ENCODE results near the gene TMEM101. TPM values are rescaled to one million over a fixed set of nuclear protein-coding genes. Genes with fewer than 3 reads are reported as not detected.

The TMEM101 gene
- total RNA-seq, 5 donors from 2014 or later (not counting 1 experiment from before 2014, with no cell fraction given), result 13.4 to 32.4 (median 26.6) TPM

DNA sequence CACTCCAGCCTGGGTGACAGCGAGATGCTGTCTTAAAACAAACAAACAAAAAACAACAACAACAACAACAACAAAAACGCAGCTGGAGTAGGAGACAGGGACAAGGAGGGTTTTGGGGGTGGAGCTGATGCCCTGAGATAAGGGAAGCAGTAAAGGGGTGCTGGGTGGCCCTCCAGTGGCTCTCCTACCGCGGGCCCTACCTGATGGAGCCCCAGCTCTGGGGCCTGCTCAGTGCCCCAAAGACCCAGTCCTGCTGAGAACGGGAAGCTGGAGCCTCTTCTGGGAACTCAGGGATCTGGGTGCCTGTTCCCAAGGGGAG lies 31.6 kb downstream of the TMEM101 start:
- Histone ChIP-seq H3K9me3 (no peaks in the 10 kb centered on the region), H3K36me3 (ENCODE audit: control insufficient read depth in 2 of 2, extremely low read depth in 1 of 2, insufficient read depth in 1 of 2, low read length in 1 of 2) (no peaks in the 10 kb centered on the region), H3K27me3 (replicated peaks in 1 of 2; ENCODE audit: control insufficient read depth in 2 of 2, extremely low read depth in 1 of 2, insufficient read depth in 2 of 2, low read length in 1 of 2) (peaks cover 15 to 52% of the 10 kb centered on the region in 2 experiments), H3K4me1 (ENCODE audit: control insufficient read depth in 1 of 2, extremely low read depth in 1 of 2, insufficient read depth in 2 of 2, low read length in 2 of 2) (peaks cover 0 to 15% of the 10 kb centered on the region in 2 experiments), H3K27ac (ENCODE audit: low read length) (no peak overlapping the region), H3K4me3 (ENCODE audit: control insufficient read depth in 1 of 2, extremely low read depth in 1 of 2, low read length in 1 of 2) (no peak overlapping the region)
- 10% methylated on average over 3 of the region's 5 CpGs for WGBS (ENCODE audit: insufficient coverage)
- DNase-seq (no peak), ATAC-seq (replicated peaks in 1 of 4) (no peak)
- Mint-ChIP-seq H3K4me3 (peak overlapping the region; percentile 30 to 39 (median 31)), H3K27me3 (peaks cover 26 to 65% of the 10 kb centered on the region in 2 donors), H3K36me3 (no peaks in the 10 kb centered on the region), H3K9me3 (no peaks in the 10 kb centered on the region), H3K27ac (no peak overlapping the region), H3K4me1 (peaks cover 0 to 8% (median 0%) of the 10 kb centered on the region in 3 donors)
- CTCF ChIA-PET, result no interaction called here
- POLR2A ChIA-PET, result interaction anchor here in 1 of 2 donors (0.7 kb wide), 1 partner anchor 58 kb away, joined by 3 read pairs; no protein-coding TSS in a partner anchor

GRCh38 chr17:43982171-43982570 lies 32.6 kb downstream of the TMEM101 start:
- 100% methylated on average over 1 of the region's 2 CpGs for WGBS (ENCODE audit: insufficient coverage)
- CTCF ChIA-PET, result no interaction called here
- Histone ChIP-seq H3K27ac (ENCODE audit: low read length) (no peak overlapping the region), H3K27me3 (replicated peaks in 1 of 2; ENCODE audit: control insufficient read depth in 2 of 2, extremely low read depth in 1 of 2, insufficient read depth in 2 of 2, low read length in 1 of 2) (peaks cover 13 to 52% of the 10 kb centered on the region in 2 experiments), H3K4me1 (ENCODE audit: control insufficient read depth in 1 of 2, extremely low read depth in 1 of 2, insufficient read depth in 2 of 2, low read length in 2 of 2) (peaks cover 0 to 15% of the 10 kb centered on the region in 2 experiments), H3K4me3 (ENCODE audit: control insufficient read depth in 1 of 2, extremely low read depth in 1 of 2, low read length in 1 of 2) (no peak overlapping the region), H3K36me3 (ENCODE audit: control insufficient read depth in 2 of 2, extremely low read depth in 1 of 2, insufficient read depth in 1 of 2, low read length in 1 of 2) (no peaks in the 10 kb centered on the region), H3K9me3 (no peaks in the 10 kb centered on the region)
- H3K36me3 Mint-ChIP-seq, result no peaks in the 10 kb centered on the region
- no peak overlapping the region for H3K4me3 Mint-ChIP-seq
- POLR2A ChIA-PET, result no interaction called here
- peaks cover 0 to 8% (median 0%) of the 10 kb centered on the region in 3 donors for H3K4me1 Mint-ChIP-seq
- H3K9me3 Mint-ChIP-seq, result no peaks in the 10 kb centered on the region
- ATAC-seq (replicated peaks in 1 of 4), result no peak
- peak overlapping the region in 1 of 2 donors; percentile 33 for H3K27ac Mint-ChIP-seq
- no peak for DNase-seq
- peaks cover 29 to 60% of the 10 kb centered on the region in 2 donors for H3K27me3 Mint-ChIP-seq

DNA sequence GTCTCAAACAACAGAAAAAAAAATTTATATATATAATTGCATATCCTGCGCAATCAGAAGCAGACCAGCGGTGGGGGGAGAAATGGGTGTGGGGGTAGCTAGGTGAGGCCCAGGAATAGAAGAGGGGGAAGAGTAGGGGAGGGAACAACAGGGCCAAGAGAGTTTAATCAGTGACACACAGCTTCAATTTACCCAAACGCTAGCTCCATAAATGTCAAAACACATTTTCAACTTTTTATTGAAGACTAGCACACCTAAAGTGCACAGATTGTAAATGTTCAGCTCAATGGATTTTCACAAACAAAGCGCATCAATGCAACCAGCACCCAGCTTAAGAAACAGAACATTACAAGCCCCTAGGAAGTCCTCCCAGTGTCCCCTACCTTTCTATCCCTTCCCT lies 35.1 kb downstream of the TMEM101 start:
- no peak overlapping the region for H3K4me3 ChIP-seq (ENCODE audit: control insufficient read depth in 1 of 2, extremely low read depth in 1 of 2, low read length in 1 of 2)
- H3K36me3 Mint-ChIP-seq, result no peaks in the 10 kb centered on the region
- no peaks in the 10 kb centered on the region for H3K36me3 ChIP-seq (ENCODE audit: control insufficient read depth in 2 of 2, extremely low read depth in 1 of 2, insufficient read depth in 1 of 2, low read length in 1 of 2)
- H3K27me3 Mint-ChIP-seq, result peaks cover 22 to 42% of the 10 kb centered on the region in 2 donors
- CTCF ChIA-PET, result interaction anchor here (0.6 to 0.7 kb wide), 3 partner anchors 19 to 257 kb away, joined by 3 read pairs; no protein-coding TSS in a partner anchor
- no peaks in the 10 kb centered on the region for H3K9me3 Mint-ChIP-seq
- no peak overlapping the region for H3K27ac Mint-ChIP-seq
- no peak for ATAC-seq (replicated peaks in 1 of 4)
- 83% methylated on average over 1 of the region's 4 CpGs for WGBS (ENCODE audit: insufficient coverage)
- DNase-seq, result no peak
- H3K9me3 ChIP-seq, result no peaks in the 10 kb centered on the region
- peaks cover 0 to 5% (median 0%) of the 10 kb centered on the region in 3 donors for H3K4me1 Mint-ChIP-seq
- H3K4me3 Mint-ChIP-seq, result no peak overlapping the region
- no peak overlapping the region for H3K27ac ChIP-seq (ENCODE audit: low read length)
- POLR2A ChIA-PET, result no interaction called here
- peaks cover 10 to 47% of the 10 kb centered on the region in 2 experiments for H3K27me3 ChIP-seq (replicated peaks in 1 of 2; ENCODE audit: control insufficient read depth in 2 of 2, extremely low read depth in 1 of 2, insufficient read depth in 2 of 2, low read length in 1 of 2)
- peaks cover 0 to 15% of the 10 kb centered on the region in 2 experiments for H3K4me1 ChIP-seq (ENCODE audit: control insufficient read depth in 1 of 2, extremely low read depth in 1 of 2, insufficient read depth in 2 of 2, low read length in 2 of 2)

DNA sequence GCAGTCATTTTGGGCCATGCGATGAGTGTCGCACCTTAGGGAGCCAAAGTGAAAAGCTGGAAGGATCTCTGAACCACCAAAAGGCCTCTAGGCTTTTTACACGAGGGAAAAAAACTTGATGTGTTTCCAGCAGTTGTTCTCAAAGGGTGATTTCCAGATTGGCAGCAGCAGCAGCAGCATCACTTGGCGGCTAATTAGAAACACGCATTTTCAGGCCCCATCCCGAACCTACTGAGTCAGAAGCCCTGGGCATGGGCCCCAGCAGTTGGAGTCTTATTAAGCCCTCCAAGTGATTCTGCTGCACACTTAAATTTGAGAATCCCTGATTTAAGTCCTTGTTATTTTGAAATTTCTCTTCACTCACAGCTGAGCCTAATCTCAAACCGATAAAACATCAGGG lies 35.8 kb downstream of the TMEM101 start:
- H3K4me3 Mint-ChIP-seq, result no peak overlapping the region
- Histone ChIP-seq H3K27me3 (replicated peaks in 1 of 2; ENCODE audit: control insufficient read depth in 2 of 2, extremely low read depth in 1 of 2, insufficient read depth in 2 of 2, low read length in 1 of 2) (peaks cover 10 to 46% of the 10 kb centered on the region in 2 experiments), H3K4me3 (ENCODE audit: control insufficient read depth in 1 of 2, extremely low read depth in 1 of 2, low read length in 1 of 2) (no peak overlapping the region), H3K9me3 (no peaks in the 10 kb centered on the region), H3K36me3 (ENCODE audit: control insufficient read depth in 2 of 2, extremely low read depth in 1 of 2, insufficient read depth in 1 of 2, low read length in 1 of 2) (no peaks in the 10 kb centered on the region), H3K4me1 (ENCODE audit: control insufficient read depth in 1 of 2, extremely low read depth in 1 of 2, insufficient read depth in 2 of 2, low read length in 2 of 2) (peaks cover 0 to 10% of the 10 kb centered on the region in 2 experiments), H3K27ac (ENCODE audit: low read length) (no peak overlapping the region)
- H3K4me1 Mint-ChIP-seq, result peaks cover 0 to 3% (median 0%) of the 10 kb centered on the region in 3 donors
- ATAC-seq (replicated peaks in 1 of 4) (no peak), DNase-seq (no peak)
- WGBS (ENCODE audit: insufficient coverage), result 79% methylated on average over 6 of the region's 7 CpGs
- no peaks in the 10 kb centered on the region for H3K9me3 Mint-ChIP-seq
- no peaks in the 10 kb centered on the region for H3K36me3 Mint-ChIP-seq
- ChIA-PET POLR2A (no interaction called here), CTCF (interaction anchor here in 1 of 2 donors (0.7 kb wide), 1 partner anchor 258 kb away, joined by 3 read pairs; no protein-coding TSS in a partner anchor)
- H3K27ac Mint-ChIP-seq, result no peak overlapping the region
- peaks cover 25 to 42% of the 10 kb centered on the region in 2 donors for H3K27me3 Mint-ChIP-seq

DNA sequence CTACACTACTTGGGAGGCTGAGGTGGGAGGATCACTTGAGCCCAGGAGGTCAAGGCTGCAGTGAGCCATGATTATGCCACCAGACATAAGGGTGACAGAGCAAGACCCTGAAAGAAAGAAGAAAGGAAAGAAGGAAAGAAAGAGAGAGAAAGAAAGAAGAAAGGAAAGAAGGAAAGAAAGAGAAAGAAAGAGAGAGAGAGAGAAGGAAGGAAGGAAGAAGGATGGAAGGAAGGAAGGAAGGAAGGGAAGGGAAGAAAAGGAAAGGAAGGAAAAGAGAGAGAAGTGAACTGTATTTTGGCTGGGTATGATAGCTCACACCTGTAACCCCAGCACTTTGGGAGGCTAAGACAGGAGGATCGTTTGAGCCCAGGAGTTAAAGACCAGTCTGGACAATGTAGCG lies 36.7 kb downstream of the TMEM101 start:
- ChIA-PET POLR2A (no interaction called here), CTCF (no interaction called here)
- Histone ChIP-seq H3K4me3 (ENCODE audit: control insufficient read depth in 1 of 2, extremely low read depth in 1 of 2, low read length in 1 of 2) (no peak overlapping the region), H3K27me3 (replicated peaks in 1 of 2; ENCODE audit: control insufficient read depth in 2 of 2, extremely low read depth in 1 of 2, insufficient read depth in 2 of 2, low read length in 1 of 2) (peaks cover 10 to 40% of the 10 kb centered on the region in 2 experiments), H3K27ac (ENCODE audit: low read length) (no peak overlapping the region), H3K9me3 (no peaks in the 10 kb centered on the region), H3K36me3 (ENCODE audit: control insufficient read depth in 2 of 2, extremely low read depth in 1 of 2, insufficient read depth in 1 of 2, low read length in 1 of 2) (no peaks in the 10 kb centered on the region), H3K4me1 (ENCODE audit: control insufficient read depth in 1 of 2, extremely low read depth in 1 of 2, insufficient read depth in 2 of 2, low read length in 2 of 2) (peaks cover 0 to under 1% of the 10 kb centered on the region in 2 experiments)
- WGBS (ENCODE audit: insufficient coverage), result no CpG with 5 or more reads among the region's 2 CpGs
- Mint-ChIP-seq H3K36me3 (no peaks in the 10 kb centered on the region), H3K4me3 (no peak overlapping the region), H3K27me3 (peaks cover 26 to 40% of the 10 kb centered on the region in 2 donors), H3K9me3 (no peaks in the 10 kb centered on the region), H3K4me1 (peaks cover 0 to 1% (median 0%) of the 10 kb centered on the region in 3 donors), H3K27ac (no peak overlapping the region)
- DNase-seq (no peak), ATAC-seq (replicated peaks in 1 of 4) (no peak)

GRCh38 chr17:43976963-43977837 lies 37.6 kb downstream of the TMEM101 start:
- Mint-ChIP-seq H3K27me3 (peaks cover 18 to 31% of the 10 kb centered on the region in 2 donors), H3K36me3 (no peaks in the 10 kb centered on the region), H3K9me3 (no peaks in the 10 kb centered on the region), H3K4me1 (no peaks in the 10 kb centered on the region), H3K4me3 (no peak overlapping the region), H3K27ac (peak overlapping the region in 1 of 2 donors; percentile 5)
- ATAC-seq (replicated peaks in 1 of 4) (no peak), DNase-seq (no peak)
- Histone ChIP-seq H3K27ac (ENCODE audit: low read length) (no peak overlapping the region), H3K4me1 (ENCODE audit: control insufficient read depth in 1 of 2, extremely low read depth in 1 of 2, insufficient read depth in 2 of 2, low read length in 2 of 2) (no peaks in the 10 kb centered on the region), H3K27me3 (replicated peaks in 1 of 2; ENCODE audit: control insufficient read depth in 2 of 2, extremely low read depth in 1 of 2, insufficient read depth in 2 of 2, low read length in 1 of 2) (peaks cover 5 to 31% of the 10 kb centered on the region in 2 experiments), H3K36me3 (ENCODE audit: control insufficient read depth in 2 of 2, extremely low read depth in 1 of 2, insufficient read depth in 1 of 2, low read length in 1 of 2) (no peaks in the 10 kb centered on the region), H3K9me3 (no peaks in the 10 kb centered on the region), H3K4me3 (ENCODE audit: control insufficient read depth in 1 of 2, extremely low read depth in 1 of 2, low read length in 1 of 2) (no peak overlapping the region)
- ChIA-PET CTCF (no interaction called here), POLR2A (no interaction called here)
- 73% methylated on average over 7 of the region's 9 CpGs for WGBS (ENCODE audit: insufficient coverage)

Data from T-cell (primary cell).